ENCODE data around the gene COL6A5.

GRCh38 chr3:130488288-130488687, 142.8 kb downstream of the COL6A5 start:
- TF ChIP-seq POLR2A (IDR thresholded peaks at IDR 0.05; ENCODE audit: low read depth, low read length): no peak
- no peak for TF ChIP-seq POU2F2 (IDR thresholded peaks at IDR 0.05; ENCODE audit: low read depth, low read length)
- no peak for TF ChIP-seq POLR2AphosphoS5 (IDR thresholded peaks at IDR 0.05; ENCODE audit: low read depth, low read length)
- no peak for TF ChIP-seq TAF1 (IDR thresholded peaks at IDR 0.05; ENCODE audit: low read depth, low read length)
